Inflammatory macrophage treated with lipopolysaccharide for 4 hours (primary cell): Measurements from ENCODE around the gene MAPK1.
"Not testable (repeated sequence)": the region's sequence is repeated elsewhere in the genome, so short reads cannot be mapped to it uniquely, and the experiment has no call there.

Experiments
- DNase-seq: peaks from one replicate; pipeline ENCODE4 v3.0.0-alpha.2; 2020

MAPK1 gene

GRCh38 chr22:21720191-21720859 lies 147.1 kb downstream of the MAPK1 start:
- DNase-seq, result not testable (repeated sequence)

DNA sequence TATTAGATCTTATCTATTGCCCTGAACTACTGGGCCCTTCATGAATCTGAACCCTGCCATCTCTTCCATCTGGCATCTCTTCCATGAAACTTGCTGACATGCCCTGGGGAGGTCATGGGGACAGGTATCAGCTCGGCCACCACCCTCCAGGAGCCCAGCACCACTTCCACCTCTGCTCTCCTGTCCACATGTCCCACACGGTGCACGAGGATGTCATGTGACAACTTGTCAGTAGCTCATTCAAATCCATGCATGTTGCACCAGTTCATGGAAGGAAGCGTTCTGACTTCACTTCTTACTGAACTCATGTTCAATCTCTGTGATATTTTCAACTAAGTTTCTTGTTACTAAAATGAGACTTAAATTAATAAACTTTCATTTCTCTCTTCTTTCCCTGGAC lies 148.4 kb downstream of the MAPK1 start:
- peak; percentile 69 for DNase-seq

DNA sequence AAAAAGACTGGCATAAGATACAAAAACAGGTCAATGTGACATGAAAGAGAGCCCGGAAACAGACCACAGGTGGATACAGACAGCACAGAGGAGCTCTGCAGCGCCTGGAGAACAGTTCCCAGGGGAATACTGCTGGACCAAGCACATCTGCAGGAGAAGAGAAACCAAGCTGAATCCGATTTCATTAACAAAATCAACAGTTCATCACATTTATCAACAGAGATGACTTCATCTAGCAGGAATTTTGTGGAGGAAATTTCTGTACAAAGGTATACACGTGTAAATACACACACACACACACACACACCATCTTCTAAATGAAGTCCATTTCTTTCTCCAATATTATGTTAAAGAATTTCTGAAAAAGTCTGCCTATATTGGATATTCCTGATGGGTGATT lies 148.9 kb downstream of the MAPK1 start:
- DNase-seq, result no peak

DNA sequence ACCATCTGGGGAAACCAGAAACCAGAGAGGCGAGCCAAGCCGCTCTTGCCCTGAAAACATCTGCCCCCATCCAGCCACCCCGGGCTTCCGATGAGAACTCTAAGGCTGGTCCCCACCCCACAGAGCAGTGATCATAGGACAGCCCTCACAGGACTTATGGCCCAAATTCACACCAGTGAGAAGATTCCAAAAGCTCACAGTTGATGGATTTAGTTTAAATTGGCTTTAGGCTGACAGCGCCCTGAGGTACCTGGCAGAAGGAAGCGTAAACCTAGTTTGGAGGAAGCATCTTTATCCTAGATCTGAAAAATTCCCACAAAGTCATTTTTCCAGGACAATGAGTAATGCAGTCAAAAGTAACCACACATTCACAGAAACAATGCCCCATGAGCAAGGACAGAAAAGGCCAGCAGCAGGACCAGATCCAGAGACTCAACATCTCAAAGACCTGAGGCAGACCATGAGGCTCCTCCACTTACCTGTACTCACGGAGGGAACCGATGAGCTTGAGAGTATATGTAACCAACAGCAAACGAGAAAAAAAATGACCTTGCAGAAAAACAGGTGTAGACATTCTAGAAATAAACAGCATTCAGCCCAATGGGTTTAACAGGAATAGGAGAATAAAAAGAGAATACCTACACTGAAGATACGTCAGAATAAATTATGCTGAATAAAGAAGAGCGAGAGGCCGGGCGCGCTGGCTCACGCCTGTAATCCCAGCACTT lies 150.9 kb downstream of the MAPK1 start:
- not testable (repeated sequence) for DNase-seq

DNA sequence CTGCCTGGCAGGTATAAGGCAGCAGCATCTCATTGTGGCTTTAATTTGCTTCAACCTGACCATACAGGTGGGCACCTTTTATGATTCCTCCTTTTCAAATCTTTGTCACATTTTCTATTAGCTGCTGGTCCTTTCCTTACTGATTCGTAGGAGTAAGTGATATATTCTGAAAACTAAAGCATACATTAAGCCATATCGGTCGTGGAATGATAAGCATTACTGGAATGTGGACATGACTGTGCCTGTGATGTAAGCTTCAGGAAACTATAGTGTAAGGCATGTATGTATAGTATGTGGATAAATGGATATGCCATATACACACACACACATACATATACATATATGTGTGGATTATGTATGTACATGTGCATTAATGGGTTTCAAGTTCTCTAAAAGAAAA lies 152.7 kb downstream of the MAPK1 start:
- no peak for DNase-seq

GRCh38 chr22:21714059-21714770 lies 153.2 kb downstream of the MAPK1 start:
- no peak for DNase-seq

- DNase-seq, result no peak
Observed at GRCh38 chr22:21713428-21714058, 153.9 kb downstream of the MAPK1 start.

DNA sequence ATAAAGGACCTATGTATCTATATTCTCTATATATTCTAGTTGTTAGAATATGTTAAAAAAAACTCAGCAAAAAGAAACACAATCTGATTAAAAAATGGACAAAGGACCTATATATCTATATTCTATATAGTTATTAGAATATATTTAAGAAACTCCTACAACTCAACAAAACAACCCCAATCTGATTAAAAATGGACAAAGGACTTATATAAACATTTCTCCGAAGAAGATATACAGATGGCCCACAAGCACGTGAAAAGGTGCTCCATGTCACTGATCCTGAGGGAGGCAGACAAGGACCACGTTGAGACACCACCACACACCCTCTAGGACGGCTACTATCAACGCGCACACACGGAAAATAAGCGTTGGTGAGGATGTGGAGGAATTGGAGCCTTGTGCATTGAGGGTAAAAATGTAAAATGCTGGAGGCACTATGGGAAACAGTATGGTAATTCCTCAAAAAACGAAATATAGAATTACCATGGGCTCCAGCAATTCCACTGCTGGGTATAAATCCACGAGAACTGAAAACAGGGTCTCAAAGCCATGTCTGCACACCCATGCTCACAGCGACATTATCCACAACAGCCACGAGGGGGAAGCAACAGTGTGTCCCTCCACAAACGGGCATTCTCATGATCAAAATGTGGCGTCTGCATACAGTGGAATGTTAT lies 154.6 kb downstream of the MAPK1 start:
- DNase-seq, result peak; percentile 65

DNA sequence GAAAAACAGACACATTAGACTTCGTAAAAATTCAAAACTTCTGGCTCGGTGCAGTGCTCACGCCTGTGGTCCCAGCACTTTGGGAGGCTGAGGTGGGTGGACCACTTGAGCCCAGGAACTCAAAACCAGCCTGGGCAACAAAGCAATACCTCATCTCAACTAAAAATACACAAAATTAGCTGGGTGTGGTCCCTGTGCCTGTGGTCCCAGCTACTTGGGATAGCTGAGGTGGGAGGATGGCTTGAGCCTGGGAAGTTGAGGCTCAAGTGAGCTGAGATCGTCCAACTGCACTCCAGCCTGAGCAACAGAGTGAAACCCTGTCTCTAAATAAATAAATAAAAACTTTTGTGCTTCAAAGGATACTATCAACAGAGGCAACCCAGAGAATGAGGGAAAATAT lies 155.6 kb downstream of the MAPK1 start:
- DNase-seq, result no peak

GRCh38 chr22:21710156-21710555 lies 157.3 kb downstream of the MAPK1 start:
- no peak for DNase-seq

DNA sequence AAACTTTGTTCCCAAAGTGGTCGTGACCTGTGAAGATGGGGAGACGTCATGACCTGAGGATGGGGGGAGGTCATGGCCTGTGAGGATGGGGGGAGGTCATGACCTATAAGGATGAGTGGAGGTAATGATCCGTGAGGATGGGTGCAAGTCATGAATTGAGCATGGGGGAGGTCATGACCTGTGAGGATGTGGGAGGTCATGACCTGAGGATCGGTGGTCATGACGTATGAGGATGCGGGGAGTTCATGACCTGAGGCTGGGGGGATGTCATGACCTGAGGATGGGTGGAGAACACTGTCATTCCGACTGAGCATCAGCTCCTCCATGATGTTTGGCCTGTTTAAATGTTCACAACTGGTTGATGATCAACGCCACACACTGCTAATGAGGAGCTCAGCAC lies 157.8 kb downstream of the MAPK1 start:
- DNase-seq, result no peak

DNA sequence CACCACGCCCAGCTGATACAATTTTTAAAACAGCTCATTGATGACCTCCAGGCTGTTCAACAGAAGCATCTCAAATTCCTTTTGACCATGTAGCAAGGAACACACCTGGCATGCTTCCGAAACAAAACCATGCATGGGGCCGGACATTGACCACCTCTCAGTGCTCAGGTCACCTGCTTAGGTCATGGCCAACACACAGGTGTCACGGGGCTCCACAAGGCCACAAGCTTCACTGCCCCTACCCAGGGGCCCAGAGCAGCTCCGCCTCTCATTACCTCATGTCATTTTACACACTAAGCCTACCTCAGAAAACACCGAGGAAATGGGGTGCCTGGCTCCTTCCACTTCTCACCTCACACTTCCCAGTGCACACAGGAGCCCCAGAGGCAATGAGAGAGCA lies 158.5 kb downstream of the MAPK1 start:
- no peak for DNase-seq

GRCh38 chr22:21707677-21708076 lies 159.8 kb downstream of the MAPK1 start:
- DNase-seq, result no peak
